DOHH2 (cell line): Measurements from ENCODE around the gene HCFC1R1.

Experiments used
- CTCF ChIP-seq: fragments of 200-600 bp; sonication (generic); IDR thresholded peaks from one replicate; pipeline ENCODE4 v1.5.1; 2014; ENCODE audit warnings: antibody characterized with exemption, mild to moderate bottlenecking, low read depth, low read length; ENCODE audit not compliant: poor library complexity, severe bottlenecking
- EZH2phosphoT487 ChIP-seq: fragments of 200-600 bp; sonication (generic); IDR thresholded peaks from 2 replicates; pipeline ENCODE4 v1.6.1; 2017; ENCODE audit warnings: borderline replicate concordance, mild to moderate bottlenecking, antibody characterized with exemption, low read length, moderate library complexity, mixed read lengths

GRCh38 chr16:3017794-3018506 is 5.8 kb downstream of the HCFC1R1 start, which contains the start of gene CLDN6:
- peak; percentile 58 for TF ChIP-seq CTCF
- TF ChIP-seq EZH2phosphoT487 = no peak
